ENCODE results near the gene STH. TPM values are rescaled to one million over a fixed set of nuclear protein-coding genes. Genes with fewer than 3 reads are reported as not detected.

The STH gene
- total and polyA plus RNA-seq, 10 of the 15 experiments (the other 5 are each of a cell fraction or from before 2014, with no cell fraction given) = not detected

DNA sequence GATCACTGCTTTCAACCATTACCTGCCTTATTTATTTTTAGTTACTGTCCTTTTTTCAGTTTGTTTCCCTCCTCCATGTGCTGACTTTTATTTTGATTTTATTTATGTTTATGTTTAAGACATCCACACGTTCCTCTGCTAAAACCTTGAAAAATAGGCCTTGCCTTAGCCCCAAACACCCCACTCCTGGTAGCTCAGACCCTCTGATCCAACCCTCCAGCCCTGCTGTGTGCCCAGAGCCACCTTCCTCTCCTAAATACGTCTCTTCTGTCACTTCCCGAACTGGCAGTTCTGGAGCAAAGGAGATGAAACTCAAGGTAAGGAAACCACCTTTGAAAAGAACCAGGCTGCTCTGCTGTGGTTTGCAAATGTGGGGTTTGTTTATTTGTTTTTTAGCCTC is 9.3 kb upstream of the STH start:
- intact Hi-C loops (cut with micrococcal nuclease; ENCODE audit: unreplicated experiment) = no loop called here
- Histone ChIP-seq H3K9me3 (replicated peaks; ENCODE audit: control insufficient read depth, insufficient read depth, low read length) (no peaks in the 10 kb centered on the region), H4K20me1 (ENCODE audit: control insufficient read depth, insufficient read depth) (no peaks in the 10 kb centered on the region), H3K9ac (ENCODE audit: control insufficient read depth, insufficient read depth, low read length) (no peak overlapping the region), H3K79me2 (ENCODE audit: control insufficient read depth, insufficient read depth, low read length) (no peaks in the 10 kb centered on the region), H3K27ac (ENCODE audit: control insufficient read depth, insufficient read depth) (no peak overlapping the region), H3K36me3 (ENCODE audit: control insufficient read depth in 2 of 2, insufficient read depth in 2 of 2, low read length in 1 of 2) (no peaks in the 10 kb centered on the region), H3K4me1 (ENCODE audit: control insufficient read depth, insufficient read depth, low read length) (no peaks in the 10 kb centered on the region), H2AFZ (ENCODE audit: control insufficient read depth, low read depth, low read length) (no peak overlapping the region), H3K4me2 (ENCODE audit: control insufficient read depth, insufficient read depth) (no peak overlapping the region), H3K4me3 (no peak overlapping the region), H3K27me3 (replicated peaks in 1 of 2; ENCODE audit: control insufficient read depth in 2 of 2, insufficient read depth in 2 of 2, low read length in 1 of 2) (no peaks in the 10 kb centered on the region; a peak in 1 of 4 replicates)
- SMC1A ChIA-PET (ENCODE audit: uncharacterized antibody, unreplicated experiment) = interaction anchor here (0.9 kb wide), 1 partner anchor 19 kb away, joined by 4 read pairs; no protein-coding TSS in a partner anchor
- DNase-seq (ENCODE audit: low read depth, low spot score) = no peak
- FAIRE-seq = no peak
- RAD21 ChIA-PET (ENCODE audit: unreplicated experiment) = interaction anchor here (1.2 kb wide), 1 partner anchor 19 kb away, joined by 3 read pairs; no protein-coding TSS in a partner anchor
- ATAC-seq = no peak
- in situ Hi-C loops (cut with MboI) = no loop called here
- no TSS peak for BruUV-seq (replicated peaks)
- POLR2A ChIA-PET = no interaction called here
- WGBS (ENCODE audit: insufficient coverage, insufficient replicate concordance, low lambda C conversion rate, missing lambda C conversion rate) = 1% methylated on average over 3 of the region's 3 CpGs
- CTCF ChIA-PET = interaction anchor here (0.6 to 1.7 kb wide), 3 partner anchors 12 to 40 kb away, joined by 3 to 6 read pairs (median 4); no protein-coding TSS in a partner anchor
- no peak for TF ChIP-seq CHD2 (IDR thresholded peaks at IDR 0.05; ENCODE audit: borderline replicate concordance, low read depth, low read length)
- TF ChIP-seq SIN3A (IDR thresholded peaks at IDR 0.05; ENCODE audit: low read depth, low read length) = no peak

DNA sequence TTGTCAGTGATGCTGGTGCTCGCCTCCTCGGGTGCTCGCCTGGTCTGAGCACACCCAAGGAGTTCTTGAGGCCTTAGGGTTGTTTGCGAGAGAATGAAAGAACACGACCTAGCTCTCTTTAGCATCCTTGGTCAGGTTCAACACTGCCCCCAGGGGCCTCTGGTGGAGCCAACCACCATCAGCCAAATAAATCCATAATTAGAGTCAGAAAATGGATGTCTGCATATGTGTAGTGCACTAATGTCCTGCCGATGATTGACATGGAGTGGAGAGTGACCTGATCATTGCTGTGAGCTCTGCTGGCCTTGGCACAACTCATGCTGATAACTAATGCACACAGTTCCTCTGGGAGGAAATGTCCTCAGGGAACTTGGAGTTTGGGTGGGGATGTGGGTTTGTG is 8.2 kb upstream of the STH start:
- POLR2A ChIA-PET = no interaction called here
- FAIRE-seq (no peak), DNase-seq (ENCODE audit: low read depth, low spot score) (no peak), ATAC-seq (peak; percentile 37; the same call in 2 of the 3 replicates)
- Histone ChIP-seq H3K4me2 (ENCODE audit: control insufficient read depth, insufficient read depth) (no peak overlapping the region), H3K27me3 (replicated peaks in 1 of 2; ENCODE audit: control insufficient read depth in 2 of 2, insufficient read depth in 2 of 2, low read length in 1 of 2) (no peaks in the 10 kb centered on the region), H3K9me3 (replicated peaks; ENCODE audit: control insufficient read depth, insufficient read depth, low read length) (no peaks in the 10 kb centered on the region), H3K4me3 (no peak overlapping the region), H4K20me1 (ENCODE audit: control insufficient read depth, insufficient read depth) (no peaks in the 10 kb centered on the region), H3K9ac (ENCODE audit: control insufficient read depth, insufficient read depth, low read length) (no peak overlapping the region), H3K27ac (ENCODE audit: control insufficient read depth, insufficient read depth) (no peak overlapping the region), H3K4me1 (ENCODE audit: control insufficient read depth, insufficient read depth, low read length) (no peaks in the 10 kb centered on the region), H2AFZ (ENCODE audit: control insufficient read depth, low read depth, low read length) (no peak overlapping the region), H3K79me2 (ENCODE audit: control insufficient read depth, insufficient read depth, low read length) (no peaks in the 10 kb centered on the region), H3K36me3 (ENCODE audit: control insufficient read depth in 2 of 2, insufficient read depth in 2 of 2, low read length in 1 of 2) (no peaks in the 10 kb centered on the region)
- intact Hi-C loops (cut with micrococcal nuclease; ENCODE audit: unreplicated experiment) = no loop called here
- SMC1A ChIA-PET (ENCODE audit: uncharacterized antibody, unreplicated experiment) = interaction anchor here (0.9 to 1.7 kb wide), 2 partner anchors 10 to 18 kb away, joined by 3 to 4 read pairs; no protein-coding TSS in a partner anchor
- RAD21 ChIA-PET (ENCODE audit: unreplicated experiment) = interaction anchor here (1.2 kb wide), 1 partner anchor 17 kb away, joined by 3 read pairs; no protein-coding TSS in a partner anchor
- in situ Hi-C loops (cut with MboI) = no loop called here
- WGBS (ENCODE audit: insufficient coverage, insufficient replicate concordance, low lambda C conversion rate, missing lambda C conversion rate) = 63% methylated on average over 6 of the region's 6 CpGs
- CTCF ChIA-PET = interaction anchor here (1.2 to 1.7 kb wide), 2 partner anchors 11 to 15 kb away, joined by 3 to 6 read pairs; no protein-coding TSS in a partner anchor
- no TSS peak for BruUV-seq (replicated peaks)
- TF ChIP-seq FOXK2 (IDR thresholded peaks at IDR 0.05) (no peak), MYC (IDR thresholded peaks at IDR 0.05; ENCODE audit: insufficient read depth, insufficient read length, insufficient replicate concordance, low read length, severe bottlenecking) (no peak), KAT2A (conservative IDR thresholded peaks at IDR 0.05; ENCODE audit: control insufficient read depth, low read depth, low read length) (no peak), IRF4 (IDR thresholded peaks at IDR 0.05; ENCODE audit: low read depth, low read length) (no peak), NFYA (IDR thresholded peaks at IDR 0.05; ENCODE audit: borderline replicate concordance, low read depth, low read length) (no peak), EED (IDR thresholded peaks at IDR 0.05; ENCODE audit: low read depth) (no peak), JUND (IDR thresholded peaks at IDR 0.05; ENCODE audit: low read depth, low read length) (no peak), YY1 (IDR thresholded peaks at IDR 0.05; ENCODE audit: low read depth, low read length) (no peak), YBX1 (IDR thresholded peaks at IDR 0.05) (no peak), STAT3 (IDR thresholded peaks at IDR 0.05; ENCODE audit: low read depth, low read length) (no peak), HDAC6 (IDR thresholded peaks at IDR 0.05; ENCODE audit: unreplicated experiment) (no peak)
- TF ChIP-seq, protein P1, sequence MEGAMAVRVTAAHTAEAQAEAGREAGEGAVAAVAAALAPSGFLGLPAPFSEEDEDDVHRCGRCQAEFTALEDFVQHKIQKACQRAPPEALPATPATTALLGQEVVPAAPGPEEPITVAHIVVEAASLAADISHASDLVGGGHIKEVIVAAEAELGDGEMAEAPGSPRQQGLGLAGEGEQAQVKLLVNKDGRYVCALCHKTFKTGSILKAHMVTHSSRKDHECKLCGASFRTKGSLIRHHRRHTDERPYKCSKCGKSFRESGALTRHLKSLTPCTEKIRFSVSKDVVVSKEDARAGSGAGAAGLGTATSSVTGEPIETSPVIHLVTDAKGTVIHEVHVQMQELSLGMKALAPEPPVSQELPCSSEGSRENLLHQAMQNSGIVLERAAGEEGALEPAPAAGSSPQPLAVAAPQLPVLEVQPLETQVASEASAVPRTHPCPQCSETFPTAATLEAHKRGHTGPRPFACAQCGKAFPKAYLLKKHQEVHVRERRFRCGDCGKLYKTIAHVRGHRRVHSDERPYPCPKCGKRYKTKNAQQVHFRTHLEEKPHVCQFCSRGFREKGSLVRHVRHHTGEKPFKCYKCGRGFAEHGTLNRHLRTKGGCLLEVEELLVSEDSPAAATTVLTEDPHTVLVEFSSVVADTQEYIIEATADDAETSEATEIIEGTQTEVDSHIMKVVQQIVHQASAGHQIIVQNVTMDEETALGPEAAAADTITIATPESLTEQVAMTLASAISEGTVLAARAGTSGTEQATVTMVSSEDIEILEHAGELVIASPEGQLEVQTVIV (IDR thresholded peaks at IDR 0.05; ENCODE audit: borderline replicate concordance, partially characterized antibody) = no peak
- TF ChIP-seq, protein P2, sequence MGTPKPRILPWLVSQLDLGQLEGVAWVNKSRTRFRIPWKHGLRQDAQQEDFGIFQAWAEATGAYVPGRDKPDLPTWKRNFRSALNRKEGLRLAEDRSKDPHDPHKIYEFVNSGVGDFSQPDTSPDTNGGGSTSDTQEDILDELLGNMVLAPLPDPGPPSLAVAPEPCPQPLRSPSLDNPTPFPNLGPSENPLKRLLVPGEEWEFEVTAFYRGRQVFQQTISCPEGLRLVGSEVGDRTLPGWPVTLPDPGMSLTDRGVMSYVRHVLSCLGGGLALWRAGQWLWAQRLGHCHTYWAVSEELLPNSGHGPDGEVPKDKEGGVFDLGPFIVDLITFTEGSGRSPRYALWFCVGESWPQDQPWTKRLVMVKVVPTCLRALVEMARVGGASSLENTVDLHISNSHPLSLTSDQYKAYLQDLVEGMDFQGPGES (IDR thresholded peaks at IDR 0.05) = no peak

Data from GM12878 (cell line).